SIG-M5 treated with dmso at 0.1 percent for 504 hours (cell line): ENCODE data around the gene PSMD9.
A peak's percentile ranks its signal among the peaks of the same experiment; 100 is the strongest.
"Not testable (repeated sequence)": the region's sequence is repeated elsewhere in the genome, so short reads cannot be mapped to it uniquely, and the experiment has no call there.

Experiments
- DNase-seq: peaks from one replicate; lab custom pipeline; 2025; ENCODE audit not compliant: unreplicated experiment; lab: John Stamatoyannopoulos, UW

Gene PSMD9

DNA sequence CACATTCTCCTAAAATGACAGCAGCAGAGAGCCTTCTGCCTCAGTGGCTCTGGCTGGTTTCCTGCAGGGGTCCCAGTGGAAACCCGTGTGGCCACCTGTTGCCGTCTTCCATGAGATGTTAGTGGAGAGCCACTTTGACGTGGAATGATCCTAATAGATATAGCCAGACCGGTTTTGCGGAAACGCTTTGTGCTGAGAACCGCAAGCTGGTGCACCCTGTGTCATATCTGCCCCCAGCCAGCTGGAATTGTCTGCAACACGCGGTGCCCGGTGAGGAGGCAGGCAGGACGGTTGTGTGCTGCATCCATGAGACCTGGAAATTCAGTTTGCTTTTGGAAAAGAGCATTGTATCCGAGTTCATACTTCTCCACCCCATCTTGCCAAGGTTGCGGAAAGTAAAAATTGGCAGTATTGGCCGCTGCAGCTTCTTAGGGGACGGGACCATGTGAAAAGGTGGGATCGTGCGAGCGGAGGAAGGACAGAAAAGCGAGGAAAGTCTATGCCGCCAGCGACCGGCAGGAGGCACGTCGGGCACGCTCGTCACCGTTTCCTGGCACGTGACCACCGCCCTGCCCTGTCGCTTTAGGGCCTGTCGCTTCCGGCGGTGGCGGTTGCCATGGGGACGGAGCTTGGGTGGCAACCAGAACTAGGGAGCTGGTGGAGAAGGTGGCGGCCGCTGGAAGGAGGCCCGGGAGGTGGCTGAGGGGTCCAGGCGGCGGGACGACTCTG, 29.5 kb downstream of the PSMD9 start, which contains the start of gene CFAP251:
Gene CFAP251 (plus strand): TSS at position 643 of the 729 bp plus-strand sequence. CDS start 2,714 bp downstream, outside the sequence.
- DNase-seq = peak; percentile 82

DNA sequence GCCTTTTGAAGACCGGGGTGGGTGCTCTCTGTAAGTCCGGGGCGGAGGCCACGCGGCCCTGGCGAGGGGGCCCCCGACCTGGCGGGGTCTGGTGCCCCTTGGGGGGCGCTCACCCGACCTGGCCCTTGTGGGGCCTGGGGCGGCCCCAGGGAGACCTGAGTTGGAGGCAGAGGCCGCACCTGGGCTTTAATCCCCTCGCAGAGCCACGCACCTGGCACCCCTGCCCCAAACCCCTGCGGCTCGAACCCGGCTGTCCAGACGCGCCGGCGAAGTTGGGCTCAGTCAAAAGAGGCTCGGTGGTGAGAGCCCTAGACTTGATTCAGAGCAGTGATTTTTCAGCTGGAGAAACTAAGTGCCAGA, 30.1 kb downstream of the PSMD9 start:
- DNase-seq = no peak

- DNase-seq = peak; percentile 17
Measured at GRCh38 chr12:121921066-121921465, 32.5 kb downstream of the PSMD9 start.

DNA sequence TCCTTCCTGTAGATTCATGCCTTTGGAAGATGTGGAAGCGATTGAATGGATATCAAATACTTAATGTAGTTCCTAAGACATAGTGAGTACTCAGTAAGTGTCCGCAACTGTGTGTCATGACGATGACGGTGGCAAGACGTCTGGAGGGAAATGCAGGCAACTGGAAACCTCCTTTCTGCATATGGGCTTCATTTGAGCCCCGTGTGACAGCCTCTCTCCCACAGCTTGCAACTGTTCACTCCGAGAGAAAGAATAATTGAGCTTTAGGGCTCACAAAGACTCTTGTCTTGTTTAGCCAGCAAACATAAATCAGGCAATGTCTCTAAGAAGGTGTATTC, 36.7 kb downstream of the PSMD9 start:
- DNase-seq = no peak

DNA sequence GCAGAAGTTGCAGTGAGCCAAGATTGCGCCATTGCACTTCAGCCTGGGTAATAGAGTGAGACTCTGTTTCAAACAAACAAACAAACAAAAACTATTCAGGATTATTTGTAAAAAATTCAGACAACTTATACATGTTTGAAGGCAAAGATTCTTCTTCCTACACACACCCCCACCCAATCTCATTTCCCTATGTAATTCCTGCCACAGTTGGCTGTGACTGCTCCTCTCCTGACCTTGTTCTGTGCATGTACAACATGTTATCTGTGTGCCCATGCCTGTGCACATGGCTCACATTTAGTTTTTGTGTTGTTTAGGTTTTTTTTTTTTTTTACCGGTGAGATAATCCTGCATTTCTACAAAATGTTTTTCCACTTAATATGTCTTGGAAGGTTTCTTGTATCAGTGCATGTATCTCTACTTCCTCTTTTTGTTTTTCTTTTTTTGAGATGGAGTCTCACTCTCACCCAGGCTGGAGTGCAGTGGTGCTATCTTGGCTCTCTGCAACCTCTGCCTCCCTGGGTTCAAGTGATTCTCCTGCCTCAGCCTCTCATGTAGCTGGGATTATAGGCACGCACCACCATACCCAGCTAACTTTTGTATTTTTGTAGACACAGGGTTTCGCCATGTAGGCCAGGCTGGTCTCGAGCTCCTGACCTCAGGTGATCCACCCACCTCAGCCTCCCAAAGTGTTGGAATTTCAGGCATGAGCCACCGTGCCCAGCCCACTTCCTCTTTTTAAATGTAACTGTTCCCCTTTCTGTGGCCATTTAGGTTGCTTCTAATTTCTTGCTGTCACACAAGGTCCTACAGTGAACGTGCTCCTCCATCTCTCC, 38.5 kb downstream of the PSMD9 start:
- DNase-seq = peak; percentile 73

GRCh38 chr12:121927813-121928212, 39.2 kb downstream of the PSMD9 start:
- DNase-seq = no peak

- not testable (repeated sequence) for DNase-seq
Measured at GRCh38 chr12:121929545-121929944, 41.0 kb downstream of the PSMD9 start.

- DNase-seq = peak; percentile 22
Measured at GRCh38 chr12:121930862-121931261, 42.3 kb downstream of the PSMD9 start.

- no peak for DNase-seq
Measured at GRCh38 chr12:121932176-121932536, 43.6 kb downstream of the PSMD9 start.

DNA sequence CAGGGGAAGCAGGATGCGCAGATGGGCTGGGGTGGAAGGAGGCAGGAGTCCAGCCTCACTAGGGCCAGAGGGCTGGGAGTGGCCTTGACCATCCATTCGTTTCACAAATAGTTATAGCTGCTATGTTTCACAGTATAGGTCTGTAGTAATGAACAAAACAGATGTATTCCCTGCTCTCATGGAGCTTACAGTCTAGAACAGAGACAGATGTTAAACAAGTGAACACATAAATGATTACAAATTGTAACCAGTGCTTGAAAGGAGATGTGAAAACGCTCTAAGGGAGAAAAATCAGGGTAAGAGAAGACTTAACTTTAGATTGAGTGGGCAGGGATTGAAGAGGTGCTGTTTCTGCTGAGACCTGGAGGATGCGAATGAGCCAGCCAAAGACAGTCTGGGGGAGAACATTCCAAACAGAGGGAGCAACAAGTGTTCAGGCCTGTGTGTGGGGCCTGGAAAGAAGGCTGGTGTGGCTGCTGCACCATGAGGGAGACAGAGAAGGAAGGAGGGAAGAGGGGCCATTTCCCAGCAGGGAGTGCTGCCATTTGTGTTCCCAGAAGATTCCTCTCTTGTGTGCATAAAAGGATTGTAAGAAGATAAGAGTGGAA, 44.4 kb downstream of the PSMD9 start:
- DNase-seq = no peak

- DNase-seq = peak; percentile 11
Measured at GRCh38 chr12:121933522-121934308, 45.1 kb downstream of the PSMD9 start.

DNA sequence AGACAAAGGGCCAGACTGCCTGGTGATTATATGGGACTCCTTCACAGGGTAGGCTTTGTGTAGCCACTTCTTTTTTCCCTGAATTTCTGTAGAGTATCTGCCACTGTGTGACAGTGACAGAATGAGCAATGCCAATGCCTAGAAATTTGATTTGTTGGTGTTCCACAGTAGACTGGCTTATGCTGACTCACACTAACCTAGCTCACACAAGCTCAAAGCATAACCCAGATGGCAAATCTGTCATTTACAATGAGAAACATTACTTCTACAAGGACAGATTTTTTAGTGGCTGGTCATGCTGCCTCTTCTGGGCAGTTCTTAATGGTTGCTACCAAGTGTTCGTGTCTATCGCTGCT, 45.7 kb downstream of the PSMD9 start:
- no peak for DNase-seq

- DNase-seq = no peak
Measured at GRCh38 chr12:121937654-121938053, 49.1 kb downstream of the PSMD9 start.

DNA sequence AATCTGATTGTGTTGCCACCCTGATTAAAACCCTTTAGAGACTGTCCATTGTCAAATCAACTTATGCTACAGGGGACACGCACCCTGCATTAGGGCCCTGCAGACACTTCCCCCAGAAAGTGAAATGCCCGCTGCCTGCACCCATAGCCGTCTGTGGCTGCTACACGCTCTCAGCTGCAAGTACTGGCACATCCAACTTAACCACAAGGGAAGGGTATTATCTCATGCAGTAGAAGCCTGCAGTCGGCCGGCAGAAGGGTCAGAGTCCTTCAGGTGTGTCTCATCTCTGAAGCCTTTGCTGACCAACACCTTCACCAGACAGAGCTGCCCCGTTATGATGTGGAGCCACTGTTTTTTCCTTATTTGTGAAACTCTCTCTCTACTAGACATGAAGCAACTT, 50.6 kb downstream of the PSMD9 start:
- DNase-seq = no peak

- DNase-seq = no peak
Measured at GRCh38 chr12:121939992-121940766, 51.6 kb downstream of the PSMD9 start.

GRCh38 chr12:121942145-121942718, 53.6 kb downstream of the PSMD9 start:
- DNase-seq = no peak

DNA sequence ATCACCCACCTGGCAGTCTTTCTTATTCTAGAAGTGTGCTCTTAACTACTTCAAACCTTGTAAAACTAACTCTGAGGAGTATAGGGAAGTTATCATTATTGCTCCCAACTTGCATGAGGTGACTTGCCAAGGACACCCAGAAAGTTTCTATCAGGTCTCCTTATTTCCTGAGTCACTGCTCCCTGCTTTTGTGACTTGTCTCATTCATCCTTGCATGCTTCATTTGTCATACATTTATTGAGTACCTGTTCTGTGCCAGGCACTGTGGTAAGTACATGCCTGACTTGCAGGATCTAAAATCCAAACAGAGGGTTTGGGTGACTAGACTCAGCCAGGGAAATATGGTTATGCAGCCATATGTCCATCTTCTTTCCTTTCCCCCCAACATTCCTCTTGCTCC, 55.3 kb downstream of the PSMD9 start:
- DNase-seq = no peak

GRCh38 chr12:121946313-121947025, 57.9 kb downstream of the PSMD9 start:
- DNase-seq = no peak

- no peak for DNase-seq
Measured at GRCh38 chr12:121947981-121948380, 59.4 kb downstream of the PSMD9 start.
